Keratinocyte (primary cell): Measurements from ENCODE around the gene ZDHHC22. TPM values are rescaled to one million over a fixed set of nuclear protein-coding genes. Genes with fewer than 3 reads are reported as not detected.

ENCODE experiments used
- DNase-seq: peaks from one replicate; pipeline ENCODE4 v3.0.0-alpha.2; 2011; ENCODE audit warnings: low read depth, missing footprints, low spot score
- FAIRE-seq: peaks from 2 replicates; lab custom pipeline; 2011; peaks lifted over from hg19 to GRCh38; lab: Jason Lieb, UNC
- H2AFZ ChIP-seq: 2 replicates; pipeline ENCODE4 v1.6.0; 2012; ENCODE audit warnings: low read length, control low read depth, inconsistent platforms; ENCODE audit not compliant: control insufficient read depth
- H3K27ac ChIP-seq: 2 replicates; pipeline ENCODE4 v1.5.1; 2011; ENCODE audit warnings: low read length; ENCODE audit not compliant: control insufficient read depth, insufficient read depth
- H3K27me3 ChIP-seq: 3 replicates; pipeline ENCODE4 v1.6.0; 2011; ENCODE audit warnings: low read length; ENCODE audit not compliant: control insufficient read depth, insufficient read depth; ENCODE audit errors: extremely low read depth
- H3K36me3 ChIP-seq, 2 experiments: 2 replicates in 1 of 2; 3 replicates in 1 of 2; pipeline ENCODE4 v1.5.1; 2011; ENCODE audit warnings: low read length in 2 of 2, mild to moderate bottlenecking in 1 of 2; ENCODE audit not compliant: control insufficient read depth in 2 of 2, insufficient read depth in 2 of 2; ENCODE audit errors: extremely low read depth in 1 of 2
- H3K4me1 ChIP-seq: 3 replicates; pipeline ENCODE4 v1.5.1; 2011; ENCODE audit warnings: low read length; ENCODE audit not compliant: control insufficient read depth, insufficient read depth; ENCODE audit errors: extremely low read depth
- H3K4me2 ChIP-seq: 3 replicates; pipeline ENCODE4 v1.6.0; 2011; ENCODE audit warnings: low read depth, low read length; ENCODE audit not compliant: control insufficient read depth, insufficient read depth; ENCODE audit errors: extremely low read depth
- H3K4me3 ChIP-seq, 3 experiments: fragments of 200-600 bp in 1 of 3; sonication (generic) in 1 of 3; 2 replicates in 2 of 3; 3 replicates in 1 of 3; pipeline ENCODE4 v1.5.1; 2011 to 2016; ENCODE audit warnings: low read length in 3 of 3, mild to moderate bottlenecking in 3 of 3, control low read depth in 2 of 3, inconsistent platforms in 1 of 3, low read depth in 1 of 3, mixed read lengths in 1 of 3, mixed run types in 1 of 3, moderate library complexity in 1 of 3; ENCODE audit not compliant: control insufficient read depth in 2 of 3, insufficient read depth in 2 of 3; ENCODE audit errors: extremely low read depth in 1 of 3
- H3K79me2 ChIP-seq: 2 replicates; pipeline ENCODE4 v1.6.0; 2012; ENCODE audit warnings: low read length; ENCODE audit not compliant: control insufficient read depth, insufficient read depth
- H3K9ac ChIP-seq: 3 replicates; pipeline ENCODE4 v1.6.0; 2011; ENCODE audit warnings: low read length; ENCODE audit not compliant: control insufficient read depth, insufficient read depth; ENCODE audit errors: extremely low read depth
- H3K9me1 ChIP-seq: 3 replicates; pipeline ENCODE4 v1.6.0; 2011; ENCODE audit warnings: low read length; ENCODE audit not compliant: control insufficient read depth, insufficient read depth; ENCODE audit errors: extremely low read depth
- H3K9me3 ChIP-seq: 2 replicates; pipeline ENCODE4 v1.5.1; 2012; ENCODE audit warnings: low read depth, low read length; ENCODE audit not compliant: control insufficient read depth
- H4K20me1 ChIP-seq: 3 replicates; pipeline ENCODE4 v1.6.0; 2011; ENCODE audit warnings: low read length; ENCODE audit not compliant: control insufficient read depth, insufficient read depth; ENCODE audit errors: extremely low read depth
- EZH2 ChIP-seq: IDR thresholded peaks from one replicate; pipeline ENCODE4 v1.6.1; 2012; ENCODE audit warnings: inconsistent platforms, mild to moderate bottlenecking, low read length, moderate library complexity
- dilution Hi-C: fragments of 300-500 bp; cut with MboI; formaldehyde crosslinking; loops from one replicate; pipeline ENCODE4 v1.7.0; 2020; ENCODE audit warnings: low sequenced_read_pairs; ENCODE audit not compliant: extremely low pct_ligation_motif_present
- polyA plus RNA-seq, 5 experiments: library from polyadenylated mRNA; depleted of rRNA in 3 of 5; stranded (reverse) in 3 of 5; stranded (forward) in 1 of 5; unstranded in 1 of 5; fragments of >200 nt; gene quantifications; 1 replicate in 1 of 5; 2 replicates in 3 of 5; 3 replicates in 1 of 5; pipeline versions ENCODE4 v1.2.1 to v1.2.3, GENCODE V29; 2011 to 2012; ENCODE audit warnings: missing spikeins in 2 of 5, low read depth in 1 of 5, low replicate concordance in 1 of 5
- TF ChIP-seq, protein P1 (sequence below), 3 experiments: IDR thresholded peaks in 1 of 3; conservative IDR thresholded peaks in 1 of 3; optimal IDR thresholded peaks in 1 of 3; 2 replicates in 2 of 3; 3 replicates in 1 of 3; pipeline versions ENCODE3 to v1.5.1; 2011; ENCODE audit warnings: low read length in 3 of 3, mild to moderate bottlenecking in 3 of 3, moderate library complexity in 2 of 3, control low read depth in 1 of 3, inconsistent platforms in 1 of 3; ENCODE audit not compliant: insufficient read depth in 2 of 3; ENCODE audit errors: extremely low read depth in 1 of 3

Gene ZDHHC22
- polyA plus RNA-seq, 1 donor (not counting 4 experiments of a cell fraction or from before 2014, with no cell fraction given) = not detected

- H3K27me3 ChIP-seq = no peaks in the 10 kb centered on the region
- no peak overlapping the region for H2AFZ ChIP-seq
- H3K4me1 ChIP-seq = peaks cover 12% of the 10 kb centered on the region
- H3K9me1 ChIP-seq = no peaks in the 10 kb centered on the region
- no peak for DNase-seq
- peaks cover 0 to 4% of the 10 kb centered on the region in 2 experiments for H3K36me3 ChIP-seq
- H3K9ac ChIP-seq = no peak overlapping the region
- no peaks in the 10 kb centered on the region for H3K9me3 ChIP-seq
- no peak for FAIRE-seq
- H3K4me3 ChIP-seq = no peak overlapping the region
- no peaks in the 10 kb centered on the region for H4K20me1 ChIP-seq
- H3K79me2 ChIP-seq = peaks cover 26% of the 10 kb centered on the region
- no peak overlapping the region for H3K4me2 ChIP-seq
- H3K27ac ChIP-seq = no peak overlapping the region
- TF ChIP-seq, protein P1, sequence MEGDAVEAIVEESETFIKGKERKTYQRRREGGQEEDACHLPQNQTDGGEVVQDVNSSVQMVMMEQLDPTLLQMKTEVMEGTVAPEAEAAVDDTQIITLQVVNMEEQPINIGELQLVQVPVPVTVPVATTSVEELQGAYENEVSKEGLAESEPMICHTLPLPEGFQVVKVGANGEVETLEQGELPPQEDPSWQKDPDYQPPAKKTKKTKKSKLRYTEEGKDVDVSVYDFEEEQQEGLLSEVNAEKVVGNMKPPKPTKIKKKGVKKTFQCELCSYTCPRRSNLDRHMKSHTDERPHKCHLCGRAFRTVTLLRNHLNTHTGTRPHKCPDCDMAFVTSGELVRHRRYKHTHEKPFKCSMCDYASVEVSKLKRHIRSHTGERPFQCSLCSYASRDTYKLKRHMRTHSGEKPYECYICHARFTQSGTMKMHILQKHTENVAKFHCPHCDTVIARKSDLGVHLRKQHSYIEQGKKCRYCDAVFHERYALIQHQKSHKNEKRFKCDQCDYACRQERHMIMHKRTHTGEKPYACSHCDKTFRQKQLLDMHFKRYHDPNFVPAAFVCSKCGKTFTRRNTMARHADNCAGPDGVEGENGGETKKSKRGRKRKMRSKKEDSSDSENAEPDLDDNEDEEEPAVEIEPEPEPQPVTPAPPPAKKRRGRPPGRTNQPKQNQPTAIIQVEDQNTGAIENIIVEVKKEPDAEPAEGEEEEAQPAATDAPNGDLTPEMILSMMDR (optimal IDR thresholded peaks at IDR 0.05 in 1 of 3, IDR thresholded peaks at IDR 0.05 in 1 of 3, conservative IDR thresholded peaks at IDR 0.05 in 1 of 3; ENCODE audit: extremely low read depth in 1 of 3, insufficient read depth in 2 of 3, low read length in 3 of 3) = no peak
- TF ChIP-seq EZH2 = no peak
- dilution Hi-C loops = no loop called here
Measured at GRCh38 chr14:77102154-77102553, 39.4 kb downstream of the ZDHHC22 start.

DNA sequence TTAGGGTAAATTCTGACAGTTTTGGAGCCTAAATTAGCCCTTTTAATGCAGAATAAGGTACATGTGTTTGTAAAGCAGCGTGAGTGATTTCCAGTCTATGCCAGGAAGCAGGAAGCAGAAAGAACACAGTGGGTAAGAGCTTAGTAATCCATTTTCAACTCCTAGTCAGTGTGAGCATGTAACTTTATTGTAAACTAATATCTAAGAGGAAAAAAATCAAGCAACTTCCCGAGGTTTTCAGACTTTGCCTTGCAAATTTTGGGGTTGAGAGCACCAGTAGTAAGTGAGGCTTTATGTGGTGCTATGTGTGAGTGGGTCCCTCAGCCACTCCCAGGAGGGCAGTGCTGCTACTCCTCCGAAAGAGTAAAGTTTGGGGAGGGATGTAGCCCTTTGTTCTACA lies 40.6 kb downstream of the ZDHHC22 start:
- H3K4me1 ChIP-seq = peaks cover 24% of the 10 kb centered on the region
- FAIRE-seq = no peak

More for the DNA sequence above, 40.6 kb downstream of the ZDHHC22 start:
- H3K4me3 ChIP-seq = no peak overlapping the region
- H2AFZ ChIP-seq = no peak overlapping the region
- no peaks in the 10 kb centered on the region for H3K9me3 ChIP-seq
- no peaks in the 10 kb centered on the region for H4K20me1 ChIP-seq
- no peaks in the 10 kb centered on the region for H3K9me1 ChIP-seq
- peaks cover 0 to 4% of the 10 kb centered on the region in 2 experiments for H3K36me3 ChIP-seq
- dilution Hi-C loops = no loop called here
- peaks cover 26% of the 10 kb centered on the region for H3K79me2 ChIP-seq
- H3K27ac ChIP-seq = no peak overlapping the region
- H3K4me2 ChIP-seq = no peak overlapping the region
- TF ChIP-seq EZH2 = no peak
- TF ChIP-seq, protein P1 (optimal IDR thresholded peaks at IDR 0.05 in 1 of 3, IDR thresholded peaks at IDR 0.05 in 1 of 3, conservative IDR thresholded peaks at IDR 0.05 in 1 of 3; ENCODE audit: extremely low read depth in 1 of 3, insufficient read depth in 2 of 3, low read length in 3 of 3) = no peak
- DNase-seq = no peak
- H3K27me3 ChIP-seq = no peaks in the 10 kb centered on the region
- no peak overlapping the region for H3K9ac ChIP-seq
